HCT116 (cell line): ENCODE data around the gene CXXC5. TPM values are rescaled to one million over a fixed set of nuclear protein-coding genes. Genes with fewer than 3 reads are reported as not detected.

ENCODE experiments used
- ATAC-seq: fragments of 200-7000 bp; cut with Tn5 transposase; 2 replicates; pipeline ENCODE4 v1.9.1; 2020; ENCODE audit warnings: mild to moderate bottlenecking, moderate library complexity
- BruUV-seq: library from RNA; stranded (reverse); fragments of 400-500 nt; replicated peaks from 2 replicates; lab custom pipeline; 2021; lab: Mats Ljungman, UMichigan
- CTCF ChIA-PET: fragments of 300-600 bp; sonication (Branson Sonifier 250); formaldehyde crosslinking; loops from one replicate; lab custom pipeline; 2021; ENCODE audit warnings: antibody characterized with exemption; lab: Charles Lee
- POLR2A ChIA-PET: fragments of 300-600, 350-600 bp; sonication (Branson Sonifier 250); formaldehyde crosslinking; loops from one replicate; lab custom pipeline; 2021; ENCODE audit warnings: antibody characterized with exemption; lab: Charles Lee
- RAD21 ChIA-PET, 2 experiments: fragments of 300-600 bp; sonication (Branson Sonifier 250); formaldehyde crosslinking; loops; one replicate each; lab custom pipeline; 2023; ENCODE audit warnings: low total read pairs in 2 of 2; ENCODE audit not compliant: uncharacterized antibody in 2 of 2, unreplicated experiment in 2 of 2, low non-redundant PET in 1 of 2; lab: Charles Lee
- DNase-seq: peaks from one replicate; pipeline ENCODE4 v3.0.0-alpha.2; 2010; ENCODE audit warnings: low read depth, low spot score
- H2AFZ ChIP-seq: fragments of 200-600 bp; shearing (Covaris generic), sonication (generic); 2 replicates; pipeline ENCODE4 v1.6.1; 2017; ENCODE audit warnings: low read depth, mixed run types, mixed read lengths, antibody characterized with exemption, low read length; ENCODE audit not compliant: poor library complexity, severe bottlenecking
- H3K27ac ChIP-seq: 2 replicates; pipeline ENCODE4 v1.5.1; 2012; ENCODE audit warnings: low read depth, low read length
- H3K27me3 ChIP-seq: fragments of 200-600 bp; sonication (generic); 2 replicates; pipeline ENCODE4 v1.6.1; 2016; ENCODE audit warnings: mixed run types, low read length, mixed read lengths; ENCODE audit not compliant: insufficient read depth
- H3K36me3 ChIP-seq, 2 experiments: fragments of 200-500 bp in 1 of 2; fragments of 200-600 bp in 1 of 2; sonication (Bioruptor generic) in 1 of 2; sonication (generic) in 1 of 2; 2 replicates each; pipeline versions ENCODE4 v1.5.1 to v1.6.1; 2014 to 2016; ENCODE audit warnings: low read length in 2 of 2, inconsistent platforms in 1 of 2, mixed read lengths in 1 of 2, mixed run types in 1 of 2; ENCODE audit not compliant: insufficient read depth in 2 of 2, control insufficient read depth in 1 of 2
- H3K4me1 ChIP-seq, 2 experiments: fragments of 200-600 bp in 1 of 2; sonication (generic) in 1 of 2; 2 replicates each; pipeline versions ENCODE4 v1.5.1 to v1.6.1; 2012 to 2017; ENCODE audit warnings: low read length in 2 of 2, inconsistent platforms in 1 of 2, mild to moderate bottlenecking in 1 of 2, mixed read lengths in 1 of 2, mixed run types in 1 of 2, moderate library complexity in 1 of 2; ENCODE audit not compliant: insufficient read depth in 2 of 2, control insufficient read depth in 1 of 2
- H3K4me2 ChIP-seq: fragments of 200-600 bp; sonication (generic); 2 replicates; pipeline ENCODE4 v1.6.1; 2017; ENCODE audit warnings: mixed run types, low read length, mixed read lengths
- H3K4me3 ChIP-seq, 2 experiments: fragments of 200-600 bp in 1 of 2; sonication (generic) in 1 of 2; replicated peaks in 1 of 2; 2 replicates each; pipeline ENCODE4 v1.5.1; 2011 to 2016; ENCODE audit warnings: low read length in 2 of 2, control low read depth in 1 of 2, low read depth in 1 of 2, mild to moderate bottlenecking in 1 of 2, mixed read lengths in 1 of 2, mixed run types in 1 of 2
- H3K79me2 ChIP-seq: fragments of 200-600 bp; sonication (generic); 2 replicates; pipeline ENCODE4 v1.6.1; 2017; ENCODE audit warnings: mild to moderate bottlenecking, mixed run types, low read length, moderate library complexity, mixed read lengths; ENCODE audit not compliant: insufficient read depth
- H3K9ac ChIP-seq: fragments of 200-600 bp; sonication (generic); 2 replicates; pipeline ENCODE4 v1.6.1; 2016; ENCODE audit warnings: low read length, mixed read lengths
- H3K9me2 ChIP-seq: fragments of 200-600 bp; sonication (generic), shearing (Covaris generic); 2 replicates; pipeline ENCODE4 v1.6.1; 2017; ENCODE audit warnings: mixed run types, mild to moderate bottlenecking, moderate library complexity; ENCODE audit not compliant: insufficient read depth
- H3K9me3 ChIP-seq, 2 experiments: fragments of 200-500 bp in 1 of 2; fragments of 200-600 bp in 1 of 2; sonication (Bioruptor generic) in 1 of 2; sonication (generic) in 1 of 2; 2 replicates each; pipeline ENCODE4 v1.6.1; 2014 to 2017; ENCODE audit warnings: low read length in 2 of 2, mixed read lengths in 2 of 2, inconsistent platforms in 1 of 2, low read depth in 1 of 2, mild to moderate bottlenecking in 1 of 2, mixed run types in 1 of 2, moderate library complexity in 1 of 2; ENCODE audit not compliant: control insufficient read depth in 1 of 2, insufficient read depth in 1 of 2
- H4K20me1 ChIP-seq: fragments of 200-600 bp; sonication (generic), shearing (Covaris generic); 2 replicates; pipeline ENCODE4 v1.6.1; 2017; ENCODE audit warnings: mixed run types, mild to moderate bottlenecking, moderate library complexity; ENCODE audit not compliant: insufficient read depth
- FOSL1 ChIP-seq: IDR thresholded peaks from 2 replicates; pipeline ENCODE4 v1.6.1; 2012; ENCODE audit warnings: low read depth
- SIN3A ChIP-seq: IDR thresholded peaks from 2 replicates; pipeline ENCODE4 v1.6.1; 2012; ENCODE audit warnings: low read depth
- intact Hi-C: fragments of 100-400 bp; cut with micrococcal nuclease; formaldehyde crosslinking; loops from 2 replicates; pipeline ENCODE4 v1.10.0; 2022
- total RNA-seq: library from RNA; stranded (reverse); gene quantifications from one replicate; pipeline ENCODE4 v1.2.1, GENCODE V29; 2021; ENCODE audit not compliant: unreplicated experiment
- TF ChIP-seq, protein P1 (sequence below): IDR thresholded peaks from 2 replicates; pipeline ENCODE4 v1.6.1; 2012
- TF ChIP-seq, protein P2 (sequence below), 3 experiments: fragments of 200-600 bp in 1 of 3; sonication (generic) in 1 of 3; IDR thresholded peaks in 2 of 3; conservative IDR thresholded peaks in 1 of 3; 2 replicates each; pipeline ENCODE4 v1.5.1; 2012 to 2017; ENCODE audit warnings: low read depth in 2 of 3, low read length in 2 of 3, antibody characterized with exemption in 1 of 3, borderline replicate concordance in 1 of 3, control low read depth in 1 of 3, mild to moderate bottlenecking in 1 of 3, mixed read lengths in 1 of 3, mixed run types in 1 of 3, moderate library complexity in 1 of 3; ENCODE audit not compliant: insufficient read depth in 1 of 3

CXXC5 gene
- total RNA-seq, 1 experiment from 2014 or later = 43.1 TPM

DNA sequence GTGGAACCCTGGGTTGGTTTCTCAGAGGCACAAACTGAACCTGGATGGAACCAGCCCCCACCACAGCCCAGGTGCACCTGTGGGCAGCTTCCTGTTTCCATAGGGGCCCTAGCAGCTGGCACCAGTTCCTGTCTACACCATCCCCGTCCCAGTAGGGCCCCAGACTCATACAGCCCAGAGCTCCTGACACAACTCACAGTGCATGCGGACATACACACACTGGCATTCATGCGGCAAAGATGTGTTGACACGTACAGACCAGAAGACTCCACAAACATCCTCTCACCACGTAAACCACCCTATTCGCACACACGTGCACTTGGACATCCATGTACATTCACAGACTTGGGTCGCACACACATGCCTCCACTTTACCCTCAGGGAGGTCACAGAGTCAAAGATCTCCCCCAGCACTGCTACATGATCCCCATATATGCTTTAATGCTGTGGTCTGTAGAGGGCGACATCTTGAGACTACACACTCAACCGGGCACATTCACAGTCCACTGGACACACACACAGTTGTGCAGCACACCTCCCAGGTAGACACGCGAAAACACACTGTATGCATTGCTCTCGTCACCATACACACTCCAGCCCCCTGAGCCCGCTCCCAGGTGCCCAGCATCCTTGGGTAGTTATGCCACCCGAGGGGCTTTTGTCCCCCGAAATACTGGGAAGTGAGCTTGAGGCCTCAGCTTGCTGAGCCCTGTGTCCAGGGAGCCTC, 22.4 kb downstream of the CXXC5 start:
- intact Hi-C loops = no loop called here
- ChIA-PET RAD21 (no interaction called here), CTCF (interaction anchor here (0.7 to 1.4 kb wide), 2 partner anchors 11 to 12 kb away, joined by 3 read pairs; no protein-coding TSS in a partner anchor), POLR2A (no interaction called here)
- Histone ChIP-seq H3K9me2 (no peaks in the 10 kb centered on the region), H3K4me1 (peaks cover 28 to 45% of the 10 kb centered on the region in 2 experiments), H3K79me2 (peaks cover 94% of the 10 kb centered on the region), H3K9me3 (no peaks in the 10 kb centered on the region), H3K4me3 (no peak overlapping the region), H3K27ac (no peak overlapping the region), H3K9ac (no peak overlapping the region), H2AFZ (no peak overlapping the region), H3K36me3 (peaks cover 0 to 4% of the 10 kb centered on the region in 2 experiments; a peak in 1 of 4 replicates), H3K4me2 (no peak overlapping the region), H4K20me1 (no peaks in the 10 kb centered on the region), H3K27me3 (no peaks in the 10 kb centered on the region)
- no TSS peak for BruUV-seq
- DNase-seq (no peak), ATAC-seq (peak; percentile 52)
- TF ChIP-seq, protein P1, sequence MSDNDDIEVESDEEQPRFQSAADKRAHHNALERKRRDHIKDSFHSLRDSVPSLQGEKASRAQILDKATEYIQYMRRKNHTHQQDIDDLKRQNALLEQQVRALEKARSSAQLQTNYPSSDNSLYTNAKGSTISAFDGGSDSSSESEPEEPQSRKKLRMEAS = no peak
- TF ChIP-seq, protein P2, sequence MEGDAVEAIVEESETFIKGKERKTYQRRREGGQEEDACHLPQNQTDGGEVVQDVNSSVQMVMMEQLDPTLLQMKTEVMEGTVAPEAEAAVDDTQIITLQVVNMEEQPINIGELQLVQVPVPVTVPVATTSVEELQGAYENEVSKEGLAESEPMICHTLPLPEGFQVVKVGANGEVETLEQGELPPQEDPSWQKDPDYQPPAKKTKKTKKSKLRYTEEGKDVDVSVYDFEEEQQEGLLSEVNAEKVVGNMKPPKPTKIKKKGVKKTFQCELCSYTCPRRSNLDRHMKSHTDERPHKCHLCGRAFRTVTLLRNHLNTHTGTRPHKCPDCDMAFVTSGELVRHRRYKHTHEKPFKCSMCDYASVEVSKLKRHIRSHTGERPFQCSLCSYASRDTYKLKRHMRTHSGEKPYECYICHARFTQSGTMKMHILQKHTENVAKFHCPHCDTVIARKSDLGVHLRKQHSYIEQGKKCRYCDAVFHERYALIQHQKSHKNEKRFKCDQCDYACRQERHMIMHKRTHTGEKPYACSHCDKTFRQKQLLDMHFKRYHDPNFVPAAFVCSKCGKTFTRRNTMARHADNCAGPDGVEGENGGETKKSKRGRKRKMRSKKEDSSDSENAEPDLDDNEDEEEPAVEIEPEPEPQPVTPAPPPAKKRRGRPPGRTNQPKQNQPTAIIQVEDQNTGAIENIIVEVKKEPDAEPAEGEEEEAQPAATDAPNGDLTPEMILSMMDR (IDR thresholded peaks at IDR 0.05 in 2 of 3, conservative IDR thresholded peaks at IDR 0.05 in 1 of 3; ENCODE audit: borderline replicate concordance in 1 of 3, insufficient read depth in 1 of 3, low read depth in 2 of 3, low read length in 2 of 3) = peak in 2 of 3 experiments; percentile 28 to 29; a peak in 3 of 6 replicates
- TF ChIP-seq FOSL1 (no peak), SIN3A (no peak)
